OCI-LY3 (cell line): Measurements from ENCODE around the gene IRGM.

Experiments
- CTCF ChIP-seq: fragments of 200-600, 300-600 bp; sonication (generic); IDR thresholded peaks from 2 replicates; pipeline ENCODE4 v1.5.1; 2014; ENCODE audit warnings: antibody characterized with exemption, low read length, low read depth
- EZH2phosphoT487 ChIP-seq: fragments of 200-600 bp; shearing (Covaris generic); IDR thresholded peaks from 2 replicates; pipeline ENCODE4 v1.6.1; 2018; ENCODE audit warnings: antibody characterized with exemption, mixed run types, low read depth

DNA sequence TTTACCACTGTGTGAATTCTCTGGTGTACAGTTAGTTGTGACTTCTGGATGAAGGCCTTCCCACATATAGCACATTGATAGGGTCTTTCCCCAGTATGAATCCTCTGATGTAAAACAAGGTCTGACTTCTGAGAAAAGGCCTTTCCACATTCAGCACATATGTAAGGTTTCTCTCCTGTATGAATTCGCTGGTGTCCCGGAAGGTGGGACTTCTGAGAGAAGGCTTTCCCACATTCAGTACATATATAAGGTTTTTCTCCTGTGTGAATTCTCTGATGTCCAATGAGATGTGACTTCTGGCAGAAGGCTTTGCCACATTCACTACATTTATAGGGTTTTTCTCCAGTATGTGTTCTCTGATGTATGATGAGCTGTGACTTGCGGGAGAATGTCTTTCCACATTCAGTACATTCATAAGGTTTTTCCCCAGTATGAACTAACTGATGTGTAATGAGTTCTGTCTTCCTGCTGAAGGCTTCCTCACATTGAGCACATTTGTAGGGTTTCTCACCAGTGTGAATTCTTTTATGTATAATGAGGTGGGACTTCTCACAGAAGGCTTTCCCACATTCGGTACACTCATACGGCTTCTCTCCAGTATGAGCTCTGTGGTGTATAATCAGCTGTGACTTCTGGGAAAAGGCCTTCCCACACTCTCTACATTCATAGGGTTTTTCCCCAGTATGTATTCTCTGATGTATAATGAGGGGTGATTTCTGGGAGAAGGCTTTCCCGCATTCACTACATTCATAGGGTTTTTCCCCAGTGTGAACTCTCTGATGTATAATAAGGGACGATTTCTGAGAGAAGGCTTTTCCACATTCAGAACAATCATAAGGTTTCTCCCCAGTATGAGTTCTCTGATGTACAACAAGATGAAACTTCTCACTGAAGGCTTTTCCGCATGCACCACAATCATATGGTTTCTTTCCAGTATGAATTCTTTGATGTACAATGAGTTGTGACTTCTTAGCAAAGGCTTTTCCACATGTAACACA, 49.4 kb downstream of the IRGM start:
- TF ChIP-seq CTCF (no peak), EZH2phosphoT487 (no peak)
